Kidney (tissue), 14 donors: Measurements from ENCODE around the gene B3GNT5. TPM values are rescaled to one million over a fixed set of nuclear protein-coding genes. Genes with fewer than 3 reads are reported as not detected.

Source experiments
- DNase-seq, 5 donors: peaks; one replicate each; pipeline ENCODE4 v3.0.0-alpha.2; 2013 to 2020
- FAIRE-seq: peaks from 2 replicates; lab custom pipeline; 2012; peaks lifted over from hg19 to GRCh38; lab: Jason Lieb, UNC
- H3K27ac ChIP-seq, 2 donors: one replicate each; pipeline ENCODE4 v1.7.0; 2013; ENCODE audit warnings: low read depth in 2 of 2, low read length in 2 of 2, inconsistent platforms in 1 of 2
- H3K27me3 ChIP-seq: one replicate; pipeline ENCODE4 v1.7.1; 2013; ENCODE audit warnings: low read length, inconsistent platforms; ENCODE audit not compliant: control insufficient read depth, insufficient read depth
- H3K36me3 ChIP-seq, 3 donors: one replicate each; pipeline versions ENCODE4 v1.7.0 to v1.7.1; 2013; ENCODE audit warnings: low read length in 3 of 3, control low read depth in 1 of 3, inconsistent platforms in 1 of 3; ENCODE audit not compliant: insufficient read depth in 3 of 3, control insufficient read depth in 2 of 3
- H3K4me1 ChIP-seq, 3 donors: one replicate each; pipeline versions ENCODE4 v1.7.0 to v1.7.1; 2013; ENCODE audit warnings: low read length in 3 of 3, inconsistent platforms in 1 of 3, low read depth in 1 of 3; ENCODE audit not compliant: control insufficient read depth in 2 of 3, insufficient read depth in 2 of 3
- H3K4me3 ChIP-seq, 3 donors: one replicate each; pipeline versions ENCODE4 v1.7.0 to v1.8.1; 2013; ENCODE audit warnings: low read length in 3 of 3, control low read depth in 1 of 3, inconsistent platforms in 1 of 3
- H3K9ac ChIP-seq, 3 donors: one replicate each; pipeline versions ENCODE4 v1.7.0 to v1.7.1; 2013; ENCODE audit warnings: low read length in 3 of 3, control low read depth in 1 of 3, inconsistent platforms in 1 of 3
- H3K9me3 ChIP-seq, 3 donors: one replicate each; pipeline versions ENCODE4 v1.7.0 to v1.7.1; 2013; ENCODE audit warnings: low read length in 3 of 3, control low read depth in 1 of 3, inconsistent platforms in 1 of 3; ENCODE audit not compliant: control insufficient read depth in 2 of 3, insufficient read depth in 1 of 3
- CTCF ChIP-seq: IDR thresholded peaks from 3 replicates; pipeline ENCODE4 v1.5.1; 2012; ENCODE audit warnings: mild to moderate bottlenecking, moderate library complexity, borderline replicate concordance; ENCODE audit not compliant: insufficient read depth; ENCODE audit errors: extremely low read depth
- intact Hi-C: fragments of 100-400 bp; cut with DNase I; formaldehyde crosslinking; loops from one replicate; pipeline ENCODE4 v1.11.1; 2022
- polyA plus RNA-seq: library from polyadenylated mRNA; stranded (reverse); fragments of 350-450 nt; fragmentation: Illumina TruSeq; extraction: RNeasy Lipid Tissue Mini Kit (QIAGEN cat#74804); gene quantifications from one replicate; pipeline ENCODE4 v1.2.3, GENCODE V29; 2014; ENCODE audit warnings: low read depth, low replicate concordance; ENCODE audit not compliant: insufficient read depth
- total RNA-seq: library from RNA; stranded (reverse); fragmentation: NEBNext Ultra II Directional; extraction: Animal tissue kit (Norgen Biotek cat#: 25700); gene quantifications from one replicate; pipeline ENCODE4 v1.2.1, GENCODE V29; 2021
- donor health status: control.
- donor health status: control.
- donor health status: control.
- donor health status: control.
- donor health status: control.
- donor health status: DM: yes; HTN: yes; CAD: no.
- donor health status: Normal renal cell carcinoma (clear cell type).

Gene B3GNT5
- total and polyA plus RNA-seq, 2 donors from 2014 or later = 2.4 to 9.9 TPM

GRCh38 chr3:183213415-183214276 lies 39.4 kb upstream of the B3GNT5 start:
- intact Hi-C loops = no loop called here
- no peak for FAIRE-seq

GRCh38 chr3:183214277-183214612 lies 38.8 kb upstream of the B3GNT5 start:
- H3K27ac ChIP-seq = no peak overlapping the region
- no peaks in the 10 kb centered on the region for H3K27me3 ChIP-seq
- no peaks in the 10 kb centered on the region for H3K9me3 ChIP-seq
- H3K4me1 ChIP-seq = peaks cover 0 to 3% (median 0%) of the 10 kb centered on the region in 3 donors
- H3K4me3 ChIP-seq = no peak overlapping the region
- no peak for DNase-seq
- FAIRE-seq = no peak
- intact Hi-C loops = no loop called here
- H3K9ac ChIP-seq = no peak overlapping the region
- H3K36me3 ChIP-seq = no peaks in the 10 kb centered on the region
- TF ChIP-seq CTCF = no peak

More at GRCh38 chr3:183213415-183214276, 39.4 kb upstream of the B3GNT5 start:
- H3K9me3 ChIP-seq = no peaks in the 10 kb centered on the region
- H3K36me3 ChIP-seq = no peaks in the 10 kb centered on the region
- H3K27ac ChIP-seq = no peak overlapping the region
- H3K4me3 ChIP-seq = no peak overlapping the region
- no peak overlapping the region for H3K9ac ChIP-seq
- TF ChIP-seq CTCF = no peak
- peaks cover 0 to 3% (median 0%) of the 10 kb centered on the region in 3 donors for H3K4me1 ChIP-seq
- DNase-seq = peak in 2 of 5 donors; percentile 17 to 28
- H3K27me3 ChIP-seq = no peaks in the 10 kb centered on the region

GRCh38 chr3:183215591-183216202 lies 37.4 kb upstream of the B3GNT5 start:
- no peak for DNase-seq
- no peak overlapping the region for H3K4me3 ChIP-seq
- no peak for TF ChIP-seq CTCF
- no peak overlapping the region for H3K27ac ChIP-seq
- FAIRE-seq = no peak
- intact Hi-C loops = no loop called here
- H3K36me3 ChIP-seq = no peaks in the 10 kb centered on the region
- H3K27me3 ChIP-seq = no peaks in the 10 kb centered on the region
- H3K9me3 ChIP-seq = no peaks in the 10 kb centered on the region
- H3K4me1 ChIP-seq = peaks cover 0 to 3% (median 0%) of the 10 kb centered on the region in 3 donors
- no peak overlapping the region for H3K9ac ChIP-seq
